GM18861 (cell line): ENCODE results near the gene TNNI3K.

Experiments
- ATAC-seq: cut with Tn5 transposase; IDR thresholded peaks from one replicate; pipeline ENCODE4 v1.9.1; 2021; ENCODE audit not compliant: unreplicated experiment

Gene TNNI3K

GRCh38 chr1:74429580-74429979 lies 194.4 kb downstream of the TNNI3K start:
- ATAC-seq: no peak

DNA sequence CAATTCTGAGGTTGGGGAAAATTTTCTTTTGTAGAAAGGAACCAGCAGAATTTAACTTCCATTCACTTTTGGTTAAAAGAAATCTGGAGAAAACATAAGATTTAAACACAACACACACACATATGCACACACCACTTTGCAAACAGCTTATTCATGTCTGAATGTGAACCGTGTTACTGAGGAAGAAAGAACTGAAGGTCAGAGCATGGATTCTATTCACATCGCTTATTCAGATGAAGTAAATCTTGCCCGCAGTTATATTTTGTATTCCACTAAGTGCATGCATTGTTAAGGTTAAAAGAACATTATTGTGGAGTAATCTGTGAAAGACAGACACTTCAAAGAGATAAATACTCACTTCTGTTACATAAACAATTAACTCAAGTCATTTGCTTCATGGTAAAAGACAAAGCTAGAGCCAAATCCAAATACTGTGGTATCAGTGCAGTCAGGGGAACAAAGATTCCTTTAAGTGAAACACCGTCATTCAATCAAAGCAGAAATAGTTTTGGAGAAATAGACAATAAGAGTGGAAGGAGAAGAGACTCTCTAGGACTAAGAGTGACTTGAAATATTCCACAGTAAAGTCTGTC lies 195.3 kb downstream of the TNNI3K start:
- no peak for ATAC-seq

DNA sequence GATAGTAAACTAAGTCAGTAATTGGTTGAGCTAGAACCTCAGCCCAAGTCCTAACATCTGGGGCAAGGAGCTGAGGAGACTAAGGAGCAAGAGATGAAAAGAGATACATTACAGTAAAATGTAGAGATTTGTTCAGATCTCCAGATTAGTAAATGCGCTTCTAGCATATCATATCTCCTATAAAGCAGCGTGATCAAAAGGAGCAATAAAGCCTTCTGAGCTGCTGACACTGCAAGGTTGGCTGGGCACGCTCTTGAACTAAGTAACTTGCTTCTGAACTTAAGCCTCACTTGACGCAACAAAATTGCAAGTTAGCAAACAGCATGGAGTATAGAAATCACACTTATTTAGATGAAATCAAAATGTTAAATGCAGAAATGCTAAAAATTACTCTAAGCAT lies 196.3 kb downstream of the TNNI3K start:
- no peak for ATAC-seq

- no peak for ATAC-seq
Measured at GRCh38 chr1:74432325-74432724, 197.1 kb downstream of the TNNI3K start.

- ATAC-seq: no peak
Measured at GRCh38 chr1:74434321-74434720, 199.1 kb downstream of the TNNI3K start.

- peak; percentile 83 for ATAC-seq
Measured at GRCh38 chr1:74436078-74436477, 200.9 kb downstream of the TNNI3K start.

DNA sequence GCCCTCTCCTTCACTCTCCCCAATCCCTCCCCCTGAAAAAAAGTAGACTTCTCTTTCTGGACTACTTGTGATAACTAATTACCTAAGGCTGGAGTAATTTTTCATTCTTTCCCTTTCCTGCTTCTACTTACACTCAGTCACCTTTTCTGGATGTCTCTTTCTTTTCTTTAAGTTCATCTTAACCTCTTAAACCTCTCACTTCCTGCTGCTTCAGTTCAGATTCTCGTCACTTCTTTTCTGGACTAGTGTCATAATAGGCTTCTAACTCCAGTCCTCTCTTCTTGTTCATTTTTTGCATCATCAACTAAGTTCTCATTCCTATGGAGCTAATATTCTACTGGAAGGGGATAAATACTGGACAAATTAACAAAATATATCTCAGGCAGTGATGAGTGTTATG lies 201.8 kb downstream of the TNNI3K start:
- ATAC-seq: no peak

DNA sequence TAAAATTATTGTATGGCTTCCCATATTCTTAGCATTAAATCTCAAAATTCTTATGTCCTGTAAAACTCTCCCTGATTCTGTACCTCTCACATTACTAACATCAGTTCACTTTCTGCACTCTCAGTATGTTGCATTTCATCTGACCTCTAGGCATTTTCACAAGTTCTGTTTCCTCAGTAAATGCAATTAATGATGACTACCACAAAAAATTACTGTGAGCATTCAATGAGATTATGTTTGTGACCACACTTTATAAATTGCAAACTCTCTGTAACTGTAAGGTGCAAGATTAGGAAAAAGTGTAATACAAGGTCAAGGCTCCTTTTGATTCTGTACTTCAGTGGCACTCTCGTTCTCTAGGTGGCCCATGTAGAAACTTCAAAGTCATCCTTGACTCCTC lies 216.8 kb downstream of the TNNI3K start:
- no peak for ATAC-seq

DNA sequence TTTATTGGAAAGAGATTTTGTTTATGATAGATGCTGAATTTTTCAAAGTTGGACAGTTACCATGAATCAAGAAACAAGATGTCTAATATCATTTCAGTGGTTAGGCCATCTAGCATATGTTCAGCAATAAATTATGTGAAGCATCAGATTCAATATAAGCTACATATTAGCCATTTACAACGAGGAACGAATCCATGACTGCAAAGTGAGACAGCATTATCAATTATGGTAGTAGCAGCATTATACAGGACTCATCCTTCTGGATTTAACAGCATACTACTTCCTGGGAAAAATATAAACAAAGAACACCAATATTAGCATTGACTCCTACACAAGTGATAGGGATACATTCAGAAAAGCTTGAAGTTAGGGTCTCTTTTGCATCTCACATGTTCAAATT lies 218.1 kb downstream of the TNNI3K start:
- no peak for ATAC-seq

GRCh38 chr1:74455390-74455789 lies 220.2 kb downstream of the TNNI3K start:
- ATAC-seq: no peak

GRCh38 chr1:74457253-74457652 lies 222.1 kb downstream of the TNNI3K start:
- ATAC-seq: no peak

GRCh38 chr1:74463333-74463988 lies 228.3 kb downstream of the TNNI3K start:
- peak; percentile 84 for ATAC-seq

DNA sequence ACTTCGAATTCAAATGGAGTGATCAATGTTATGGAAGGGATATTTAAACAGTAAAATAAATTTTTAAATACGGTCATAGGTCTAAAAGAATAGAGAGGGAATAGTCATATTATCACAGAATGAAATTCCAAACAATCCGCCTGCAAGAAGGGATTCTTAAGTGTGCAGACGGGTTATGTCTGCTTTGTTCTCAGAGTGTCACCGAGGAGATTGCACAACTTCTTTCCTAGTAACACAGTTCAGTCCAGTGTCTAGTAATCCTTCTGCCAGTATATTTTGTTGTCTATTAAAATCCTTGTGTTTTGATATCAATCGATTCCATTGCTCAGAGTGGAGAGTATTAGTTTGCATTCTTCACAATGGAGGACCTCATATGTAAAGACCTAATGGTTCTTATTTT lies 228.8 kb downstream of the TNNI3K start:
- no peak for ATAC-seq

DNA sequence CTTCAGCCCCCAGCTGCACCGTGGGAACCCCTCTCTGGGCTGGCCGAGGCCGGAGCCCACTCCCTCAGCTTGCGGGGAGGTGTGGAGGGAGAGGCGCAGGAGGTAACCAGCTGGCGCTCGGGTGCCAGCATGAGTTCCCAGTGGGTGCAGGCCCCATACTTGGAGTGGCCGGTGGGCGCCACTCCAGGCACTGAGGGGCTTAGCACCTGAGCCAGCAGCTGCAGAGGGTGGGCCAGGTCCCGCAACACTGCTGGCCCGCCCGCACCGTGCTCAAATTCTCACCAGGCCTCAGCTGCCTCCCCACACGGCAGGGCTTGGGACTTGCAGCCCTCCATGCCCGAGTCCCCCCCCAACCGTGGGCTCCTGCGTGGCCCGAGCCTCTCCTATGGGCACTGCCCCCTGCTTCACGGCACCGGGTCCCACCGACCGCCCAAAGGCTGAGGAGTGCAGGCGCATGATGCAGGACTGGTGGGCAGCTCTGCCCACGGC lies 230.1 kb downstream of the TNNI3K start:
- ATAC-seq: no peak

GRCh38 chr1:74467786-74468377 lies 232.7 kb downstream of the TNNI3K start:
- no peak for ATAC-seq

GRCh38 chr1:74468982-74469603 lies 233.9 kb downstream of the TNNI3K start:
- no peak for ATAC-seq

DNA sequence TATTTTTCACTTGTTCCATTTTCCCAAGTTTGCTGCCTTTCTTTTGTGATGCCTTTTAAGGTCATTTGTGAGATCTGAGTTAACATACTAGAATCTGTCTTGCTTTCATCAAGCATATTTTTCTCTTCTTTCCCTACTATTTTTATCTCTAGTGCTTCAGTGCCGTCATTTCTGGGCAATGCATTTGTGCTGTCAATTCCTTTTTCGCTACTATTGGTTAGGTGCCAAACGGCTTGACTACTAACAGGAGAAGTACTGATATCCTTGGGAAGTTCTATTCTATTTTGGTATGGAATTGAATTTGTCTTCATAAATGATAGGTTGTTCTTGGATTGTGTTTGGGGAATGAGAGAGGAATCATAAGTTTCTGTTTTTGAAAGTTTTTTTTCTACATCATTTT lies 235.1 kb downstream of the TNNI3K start:
- no peak for ATAC-seq

DNA sequence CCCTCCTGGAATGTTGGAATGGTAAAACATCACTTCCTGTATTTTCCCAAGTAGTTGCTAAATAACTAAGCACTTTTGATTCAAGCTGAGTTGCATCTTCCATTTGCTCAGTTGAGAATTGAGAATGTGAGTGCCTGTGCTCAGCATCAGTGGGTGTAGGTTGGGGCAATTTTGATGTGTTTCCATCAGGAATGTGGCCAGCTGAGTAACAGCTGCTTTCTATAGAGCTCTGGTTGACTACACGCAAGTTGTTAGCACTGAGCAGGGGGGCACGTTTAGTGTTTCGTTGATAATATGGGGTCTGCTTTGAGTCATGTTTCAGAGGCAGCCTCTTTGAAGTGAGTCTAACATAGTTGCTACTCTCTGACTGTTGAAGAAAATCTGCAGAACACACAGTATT lies 235.7 kb downstream of the TNNI3K start:
- no peak for ATAC-seq

- no peak for ATAC-seq
Measured at GRCh38 chr1:74471470-74471869, 236.3 kb downstream of the TNNI3K start.

DNA sequence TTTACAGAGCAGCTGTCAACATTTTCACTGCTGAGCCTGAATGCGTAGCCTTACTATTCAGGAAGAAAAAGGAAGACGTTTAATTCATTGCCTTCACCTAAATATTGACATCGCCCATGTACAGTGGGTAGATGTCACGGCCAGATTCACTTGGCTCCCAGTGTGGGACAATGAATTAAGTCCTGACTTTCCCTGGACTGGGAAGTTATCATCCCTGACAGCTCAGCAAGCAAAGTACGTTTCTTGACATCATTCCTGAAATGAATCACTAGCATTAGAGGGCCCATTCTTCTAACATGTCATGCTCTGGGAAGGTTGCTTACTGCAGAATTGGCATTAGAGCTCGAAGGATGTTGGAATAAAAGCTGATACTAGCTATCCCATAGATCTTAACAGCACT lies 239.4 kb downstream of the TNNI3K start:
- no peak for ATAC-seq

DNA sequence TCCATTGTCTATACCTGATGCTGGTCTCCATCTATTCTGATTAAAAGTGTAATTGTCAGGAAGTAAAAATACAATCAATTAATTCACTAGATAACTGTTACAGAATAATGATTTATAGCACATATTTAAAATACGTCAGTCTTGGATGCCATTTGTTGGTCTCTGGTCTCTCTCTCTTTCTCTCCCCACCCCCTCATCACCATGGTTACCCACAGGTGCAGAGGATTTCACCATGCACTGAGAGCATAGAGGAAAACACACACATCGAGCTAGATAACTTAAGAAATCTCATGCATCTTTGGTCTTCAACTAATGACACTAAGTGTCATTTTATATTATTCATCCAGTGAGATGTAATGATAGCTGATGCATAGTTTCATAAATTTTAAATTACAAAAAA lies 243.8 kb downstream of the TNNI3K start:
- no peak for ATAC-seq

GRCh38 chr1:74480068-74480467 lies 244.9 kb downstream of the TNNI3K start:
- ATAC-seq: no peak
